B cell (primary cell): ENCODE results near the gene DDAH1. TPM values are rescaled to one million over a fixed set of nuclear protein-coding genes. Genes with fewer than 3 reads are reported as not detected.

Experiments used
- ATAC-seq: fragments of 200-7000 bp; cut with Tn5 transposase; one replicate; pipeline ENCODE4 v1.10.0; 2021; ENCODE audit warnings: low read depth, mild to moderate bottlenecking, moderate number of reproducible peaks, moderate library complexity
- CTCF ChIA-PET: fragments of 350-600 bp; sonication (Branson Sonifier 250); formaldehyde crosslinking; loops from one replicate; lab custom pipeline; 2021; ENCODE audit warnings: antibody characterized with exemption, inconsistent platforms; lab: Charles Lee
- POLR2A ChIA-PET: fragments of 350-600 bp; sonication (Branson Sonifier 250); formaldehyde crosslinking; loops from one replicate; lab custom pipeline; 2021; ENCODE audit warnings: antibody characterized with exemption; lab: Charles Lee
- DNase-seq: peaks from one replicate; pipeline ENCODE4 v3.0.0; 2013
- H2AFZ ChIP-seq: 2 replicates; pipeline ENCODE4 v1.6.1; 2012; ENCODE audit warnings: mild to moderate bottlenecking, low read depth, low read length; ENCODE audit not compliant: insufficient read depth, poor library complexity, severe bottlenecking
- H3K27ac ChIP-seq, 2 donors: 1 replicate in 1 of 2; 2 replicates in 1 of 2; pipeline ENCODE4 v1.5.1; 2012 to 2013; ENCODE audit warnings: low read length in 2 of 2, mild to moderate bottlenecking in 2 of 2, moderate library complexity in 1 of 2
- H3K27me3 ChIP-seq, 4 experiments: fragments of 200-600 bp in 1 of 4; sonication (generic) in 1 of 4; replicated peaks in 1 of 4; 1 replicate in 2 of 4; 2 replicates in 2 of 4; pipeline versions ENCODE4 v1.6.1 to v1.7.0; 2013 to 2016; ENCODE audit warnings: low read length in 3 of 4, mild to moderate bottlenecking in 2 of 4, mixed read lengths in 1 of 4, moderate library complexity in 1 of 4; ENCODE audit not compliant: insufficient read depth in 4 of 4, control insufficient read depth in 3 of 4; ENCODE audit errors: control extremely low read depth in 1 of 4
- H3K36me3 ChIP-seq, 2 experiments: replicated peaks in 1 of 2; 1 replicate in 1 of 2; 2 replicates in 1 of 2; pipeline versions ENCODE4 v1.6.1 to v1.7.1; 2013; ENCODE audit warnings: low read length in 1 of 2; ENCODE audit not compliant: insufficient read depth in 2 of 2, control insufficient read depth in 1 of 2; ENCODE audit errors: control extremely low read depth in 1 of 2, extremely low read depth in 1 of 2
- H3K4me1 ChIP-seq, 2 donors: fragments of 200-600 bp in 1 of 2; sonication (generic) in 1 of 2; 1 replicate in 1 of 2; 2 replicates in 1 of 2; pipeline versions ENCODE4 v1.5.1 to v1.6.1; 2013 to 2017; ENCODE audit warnings: low read length in 2 of 2; ENCODE audit not compliant: control insufficient read depth in 2 of 2, insufficient read depth in 2 of 2
- H3K4me2 ChIP-seq: replicated peaks from 2 replicates; pipeline ENCODE3; 2012; ENCODE audit warnings: mild to moderate bottlenecking, low read depth, low read length; ENCODE audit not compliant: poor library complexity, severe bottlenecking
- H3K4me3 ChIP-seq, 5 experiments: fragments of 200-600 bp in 1 of 5; sonication (generic) in 1 of 5; 1 replicate in 3 of 5; 2 replicates in 2 of 5; pipeline versions ENCODE4 v1.5.1 to v1.7.0; 2011 to 2016; ENCODE audit warnings: low read length in 4 of 5, mild to moderate bottlenecking in 4 of 5, low read depth in 2 of 5, control low read depth in 1 of 5, moderate library complexity in 1 of 5; ENCODE audit not compliant: insufficient read depth in 1 of 5; ENCODE audit errors: control extremely low read depth in 1 of 5, extremely low read depth in 1 of 5
- H3K79me2 ChIP-seq: fragments of 200-600 bp; sonication (generic); one replicate; pipeline ENCODE4 v1.6.0; 2016; ENCODE audit warnings: low read length; ENCODE audit not compliant: control insufficient read depth, insufficient read depth
- H3K9ac ChIP-seq: fragments of 200-600 bp; sonication (generic); 2 replicates; pipeline ENCODE4 v1.6.1; 2017; ENCODE audit warnings: mild to moderate bottlenecking, low read length, moderate library complexity
- H3K9me3 ChIP-seq, 3 donors: one replicate each; pipeline versions ENCODE4 v1.6.1 to v1.7.1; 2013; ENCODE audit warnings: low read length in 2 of 3; ENCODE audit not compliant: control insufficient read depth in 2 of 3, insufficient read depth in 1 of 3; ENCODE audit errors: control extremely low read depth in 1 of 3
- H4K20me1 ChIP-seq: 2 replicates; pipeline ENCODE4 v1.6.0; 2012; ENCODE audit warnings: mild to moderate bottlenecking, low read length; ENCODE audit not compliant: insufficient read depth, control insufficient read depth, poor library complexity, severe bottlenecking
- H3K27ac Mint-ChIP-seq: one replicate; pipeline ENCODE4 v1.8.0; 2021; ENCODE audit warnings: mixed read lengths
- H3K27me3 Mint-ChIP-seq: one replicate; pipeline ENCODE4 v1.8.0; 2021; ENCODE audit warnings: mixed read lengths
- H3K4me1 Mint-ChIP-seq: one replicate; pipeline ENCODE4 v1.8.0; 2021; ENCODE audit warnings: mixed read lengths
- H3K4me3 Mint-ChIP-seq: one replicate; pipeline ENCODE4 v1.8.0; 2021; ENCODE audit warnings: mixed read lengths
- H3K9me3 Mint-ChIP-seq: one replicate; pipeline ENCODE4 v1.8.0; 2022; ENCODE audit warnings: mixed read lengths; ENCODE audit not compliant: insufficient read depth
- CTCF ChIP-seq: fragments of 200-600 bp; IDR thresholded peaks from one replicate; pipeline ENCODE4 v1.8.0; 2022; ENCODE audit warnings: antibody characterized with exemption, mild to moderate bottlenecking
- EZH2 ChIP-seq: IDR thresholded peaks from 2 replicates; pipeline ENCODE4 v1.6.1; 2012; ENCODE audit warnings: borderline replicate concordance, low read depth, mild to moderate bottlenecking, moderate library complexity, low read length; ENCODE audit not compliant: insufficient read depth, poor library complexity, severe bottlenecking
- WGBS: methylation state at CpG from one replicate; pipeline ENCODE4 v1.1.5; 2013; ENCODE audit warnings: missing lambda C conversion rate; ENCODE audit not compliant: insufficient coverage; 5-methylcytosine and 5-hydroxymethylcytosine counted together
- intact Hi-C: fragments of 100-400 bp; cut with micrococcal nuclease; formaldehyde crosslinking; loops from one replicate; pipeline ENCODE4 v1.10.0; 2022
- polyA plus RNA-seq: library from polyadenylated mRNA; depleted of rRNA; stranded (reverse); fragments of >200 nt; gene quantifications from 2 replicates; pipeline ENCODE4 v1.2.3, GENCODE V29; 2012
- total RNA-seq, 2 donors: library from RNA; stranded (reverse); fragments of 120-200 nt in 1 of 2; gene quantifications; 1 replicate in 1 of 2; 2 replicates in 1 of 2; pipeline versions ENCODE4 v1.2.3 to v1.2.4, GENCODE V29; 2013 to 2022

DDAH1 gene
- total and polyA plus RNA-seq, 2 donors (not counting 1 experiment from before 2014, with no cell fraction given) = 0.04 TPM; not detected in 1

GRCh38 chr1:85388416-85388815 is 76.5 kb downstream of the DDAH1 start:
- H3K27me3 ChIP-seq = no peaks in the 10 kb centered on the region
- Mint-ChIP-seq H3K27me3 (no peaks in the 10 kb centered on the region), H3K4me1 (no peaks in the 10 kb centered on the region), H3K27ac (no peak overlapping the region), H3K4me3 (no peak overlapping the region), H3K9me3 (no peaks in the 10 kb centered on the region)
- no peaks in the 10 kb centered on the region for H3K79me2 ChIP-seq
- no peaks in the 10 kb centered on the region for H3K36me3 ChIP-seq
- H3K4me1 ChIP-seq = no peaks in the 10 kb centered on the region
- CTCF ChIA-PET = no interaction called here
- no peak overlapping the region for H2AFZ ChIP-seq
- H3K4me2 ChIP-seq = no peak overlapping the region
- DNase-seq = no peak
- no peak overlapping the region for H3K9ac ChIP-seq
- POLR2A ChIA-PET = no interaction called here
- H4K20me1 ChIP-seq = no peaks in the 10 kb centered on the region
- intact Hi-C loops = no loop called here
- no peak for TF ChIP-seq EZH2
- TF ChIP-seq CTCF = no peak
- H3K9me3 ChIP-seq = peaks cover 4 to 9% (median 8%) of the 10 kb centered on the region in 3 donors
- no peak overlapping the region for H3K27ac ChIP-seq
- no peak for ATAC-seq
- no peak overlapping the region for H3K4me3 ChIP-seq

- H3K79me2 ChIP-seq = no peaks in the 10 kb centered on the region
- no peaks in the 10 kb centered on the region for H3K36me3 ChIP-seq
- WGBS = 83% methylated on average over 1 of the region's 2 CpGs
- no peak overlapping the region for H3K4me3 Mint-ChIP-seq
- H3K9me3 ChIP-seq = peaks cover 5 to 9% (median 8%) of the 10 kb centered on the region in 3 donors
- ATAC-seq (no peak), DNase-seq (no peak)
- H3K9me3 Mint-ChIP-seq = no peaks in the 10 kb centered on the region
- TF ChIP-seq EZH2 (no peak), CTCF (no peak)
- H3K27me3 ChIP-seq = no peaks in the 10 kb centered on the region
- no peak overlapping the region for H3K4me3 ChIP-seq
- H3K27ac ChIP-seq = no peak overlapping the region
- intact Hi-C loops = no loop called here
- H3K9ac ChIP-seq = no peak overlapping the region
- no peaks in the 10 kb centered on the region for H4K20me1 ChIP-seq
- no peak overlapping the region for H2AFZ ChIP-seq
- CTCF ChIA-PET = no interaction called here
- H3K27ac Mint-ChIP-seq = no peak overlapping the region
- no peaks in the 10 kb centered on the region for H3K27me3 Mint-ChIP-seq
- H3K4me1 ChIP-seq = no peaks in the 10 kb centered on the region
- H3K4me2 ChIP-seq = no peak overlapping the region
- no peaks in the 10 kb centered on the region for H3K4me1 Mint-ChIP-seq
- POLR2A ChIA-PET = no interaction called here
Observed at GRCh38 chr1:85387781-85388180, 77.2 kb downstream of the DDAH1 start.
